WERI-Rb-1 (cell line): ENCODE data around the gene CSK.
"Not testable (repeated sequence)": the region's sequence is repeated elsewhere in the genome, so short reads cannot be mapped to it uniquely, and the experiment has no call there.

Experiments used
- DNase-seq: peaks from one replicate; pipeline ENCODE4 v3.0.0-alpha.2; 2020
- H3K27ac ChIP-seq: fragments of 250-450 bp; sonication (Bioruptor Pico); 2 replicates; pipeline ENCODE4 v1.5.1; 2020; ENCODE audit warnings: mild to moderate bottlenecking, moderate library complexity
- H3K27me3 ChIP-seq: fragments of 250-450 bp; sonication (Bioruptor Pico); 2 replicates; pipeline ENCODE4 v1.5.1; 2021; ENCODE audit warnings: mild to moderate bottlenecking, low read depth, moderate library complexity; ENCODE audit not compliant: insufficient read depth, severe bottlenecking
- H3K36me3 ChIP-seq: fragments of 250-450 bp; sonication (Bioruptor Pico); 2 replicates; pipeline ENCODE4 v1.5.1; 2020; ENCODE audit warnings: mild to moderate bottlenecking, moderate library complexity
- H3K4me3 ChIP-seq: 2 replicates; pipeline ENCODE4 v1.5.1; 2011; ENCODE audit warnings: low read depth, mild to moderate bottlenecking, control low read depth, low read length
- H3K9me3 ChIP-seq: fragments of 250-450 bp; sonication (Bioruptor Pico); 2 replicates; pipeline ENCODE4 v1.5.1; 2021; ENCODE audit warnings: mild to moderate bottlenecking, moderate library complexity; ENCODE audit not compliant: severe bottlenecking
- TF ChIP-seq, protein P1 (sequence below): IDR thresholded peaks from 2 replicates; pipeline ENCODE4 v1.5.1; 2011; ENCODE audit warnings: low read depth, mild to moderate bottlenecking, control low read depth, inconsistent platforms, low read length

CSK gene

DNA sequence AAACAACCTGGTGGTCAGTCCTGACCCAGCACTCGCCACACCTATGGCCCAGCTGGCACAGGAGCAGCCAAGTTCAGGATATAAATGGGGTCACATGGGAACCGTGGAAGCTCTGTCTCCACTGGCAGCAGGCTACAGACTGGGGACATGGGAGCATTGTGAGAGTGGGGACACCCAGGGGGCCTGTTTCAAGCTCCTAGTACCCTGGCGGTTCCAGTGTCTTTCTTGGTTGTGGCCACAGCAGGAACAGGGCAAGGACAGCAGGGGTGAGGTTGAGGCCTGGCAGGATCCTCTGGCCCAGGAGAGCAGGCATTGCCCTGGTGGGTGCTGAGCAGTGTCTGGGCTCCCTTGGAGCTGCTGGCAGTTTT is 1.9 kb downstream of the CSK start:
- peaks cover 35% of the 10 kb centered on the region for H3K36me3 ChIP-seq
- TF ChIP-seq, protein P1, sequence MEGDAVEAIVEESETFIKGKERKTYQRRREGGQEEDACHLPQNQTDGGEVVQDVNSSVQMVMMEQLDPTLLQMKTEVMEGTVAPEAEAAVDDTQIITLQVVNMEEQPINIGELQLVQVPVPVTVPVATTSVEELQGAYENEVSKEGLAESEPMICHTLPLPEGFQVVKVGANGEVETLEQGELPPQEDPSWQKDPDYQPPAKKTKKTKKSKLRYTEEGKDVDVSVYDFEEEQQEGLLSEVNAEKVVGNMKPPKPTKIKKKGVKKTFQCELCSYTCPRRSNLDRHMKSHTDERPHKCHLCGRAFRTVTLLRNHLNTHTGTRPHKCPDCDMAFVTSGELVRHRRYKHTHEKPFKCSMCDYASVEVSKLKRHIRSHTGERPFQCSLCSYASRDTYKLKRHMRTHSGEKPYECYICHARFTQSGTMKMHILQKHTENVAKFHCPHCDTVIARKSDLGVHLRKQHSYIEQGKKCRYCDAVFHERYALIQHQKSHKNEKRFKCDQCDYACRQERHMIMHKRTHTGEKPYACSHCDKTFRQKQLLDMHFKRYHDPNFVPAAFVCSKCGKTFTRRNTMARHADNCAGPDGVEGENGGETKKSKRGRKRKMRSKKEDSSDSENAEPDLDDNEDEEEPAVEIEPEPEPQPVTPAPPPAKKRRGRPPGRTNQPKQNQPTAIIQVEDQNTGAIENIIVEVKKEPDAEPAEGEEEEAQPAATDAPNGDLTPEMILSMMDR, result no peak
- H3K4me3 ChIP-seq, result no peak overlapping the region
- H3K9me3 ChIP-seq, result no peaks in the 10 kb centered on the region
- no peak overlapping the region for H3K27ac ChIP-seq
- no peaks in the 10 kb centered on the region for H3K27me3 ChIP-seq
- DNase-seq, result no peak

DNA sequence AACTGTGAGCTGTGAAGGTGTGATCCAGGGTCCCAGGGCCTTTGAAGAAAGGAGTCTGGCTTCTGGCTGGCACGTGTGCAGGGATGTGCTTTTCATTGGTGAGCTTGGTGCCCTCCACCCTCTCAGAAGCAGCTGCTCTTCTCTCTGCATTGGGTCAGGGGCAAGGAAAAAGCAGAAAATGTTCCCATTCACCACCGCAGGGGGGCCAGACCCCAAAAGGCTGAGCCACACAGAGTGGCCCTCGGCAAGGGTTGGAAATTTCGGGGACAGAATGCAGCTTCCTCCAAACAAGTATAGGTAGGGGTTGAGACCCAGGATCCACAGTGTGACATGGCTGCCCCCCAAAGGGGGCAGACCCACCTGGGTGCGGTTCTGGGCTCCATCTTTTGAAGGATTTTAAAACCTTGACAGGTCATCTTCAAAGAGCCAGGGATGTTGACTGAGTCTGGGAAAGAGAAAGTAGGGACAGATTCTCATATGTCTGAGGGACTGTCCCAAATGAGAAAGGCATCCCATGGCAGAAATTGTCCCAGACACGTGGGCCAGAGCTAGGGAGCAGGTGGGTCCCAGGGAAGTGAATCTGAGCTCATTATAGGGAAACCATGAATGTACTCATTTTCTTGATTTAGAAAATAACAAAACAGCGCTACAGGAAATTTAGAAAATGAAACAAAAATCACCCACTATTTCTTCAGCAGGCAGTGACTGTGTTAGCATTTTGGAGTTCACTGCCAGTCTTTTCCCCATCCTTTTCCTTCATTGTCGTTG is 2.7 kb downstream of the CSK start:
- Histone ChIP-seq H3K27ac (no peak overlapping the region), H3K36me3 (peaks cover 39% of the 10 kb centered on the region), H3K9me3 (no peaks in the 10 kb centered on the region), H3K4me3 (no peak overlapping the region), H3K27me3 (no peaks in the 10 kb centered on the region)
- DNase-seq, result no peak
- TF ChIP-seq, protein P1, result no peak

DNA sequence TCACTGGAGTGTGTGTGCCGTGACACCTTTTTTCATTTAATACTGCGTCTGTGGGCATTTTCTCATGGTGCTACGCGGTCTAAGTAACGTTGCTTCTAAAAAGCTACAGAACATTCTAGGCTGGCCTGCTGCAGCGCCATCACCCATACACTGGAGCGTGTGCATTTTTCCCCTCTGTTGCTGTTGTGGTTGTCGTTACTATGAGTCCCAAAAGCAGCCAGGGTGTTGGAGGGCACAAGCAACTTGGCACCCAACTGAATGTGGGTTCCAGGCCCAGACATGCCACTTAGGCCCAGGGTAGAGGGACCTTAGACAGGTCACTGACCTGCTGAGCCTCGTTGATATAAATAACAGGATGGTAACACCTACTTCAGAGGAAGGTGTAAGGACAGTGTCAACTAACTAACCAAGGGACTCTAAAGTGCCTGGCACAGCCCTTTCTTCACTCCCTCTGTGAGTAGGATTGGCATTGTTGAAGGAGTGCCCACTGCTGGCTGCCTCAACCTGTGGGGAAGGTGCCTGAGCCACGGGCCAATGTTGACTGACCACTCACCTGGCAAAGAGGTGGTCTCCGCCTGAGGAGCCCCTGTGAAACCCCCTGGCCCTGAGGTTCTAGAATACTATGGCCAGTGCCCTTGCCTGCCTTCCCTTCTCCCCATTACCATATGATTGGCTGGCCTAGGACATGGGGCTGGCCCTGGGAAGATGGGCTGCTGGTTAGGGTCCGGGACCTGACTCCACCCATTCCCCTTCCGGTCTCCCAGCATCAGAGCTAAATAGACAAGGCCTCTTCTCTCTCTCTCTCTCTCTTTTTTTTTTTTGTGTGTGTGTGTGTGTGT is 3.5 kb downstream of the CSK start:
- Histone ChIP-seq H3K36me3 (peaks cover 40% of the 10 kb centered on the region), H3K27me3 (no peaks in the 10 kb centered on the region), H3K9me3 (no peaks in the 10 kb centered on the region), H3K27ac (no peak overlapping the region), H3K4me3 (no peak overlapping the region)
- DNase-seq, result no peak
- TF ChIP-seq, protein P1, result no peak

DNA sequence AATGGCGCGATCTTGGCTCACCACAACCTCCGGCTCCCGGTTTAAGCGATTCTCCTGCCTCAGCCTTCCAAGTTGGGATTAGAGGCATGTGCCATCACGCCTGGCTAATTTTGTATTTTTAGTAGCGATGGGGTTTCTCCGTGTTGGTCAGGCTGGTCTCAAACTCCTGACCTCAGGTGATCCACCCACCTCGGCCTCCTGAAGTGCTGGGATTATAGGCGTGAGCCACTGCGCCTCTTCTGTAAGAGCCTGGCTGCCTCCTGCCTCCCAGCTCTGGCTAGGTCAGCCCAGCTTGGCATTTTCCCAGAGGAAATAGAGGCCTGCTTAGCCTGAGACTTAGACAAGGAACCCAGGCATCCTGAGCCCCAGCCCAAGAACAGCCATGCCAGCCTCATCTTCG is 4.2 kb downstream of the CSK start:
- DNase-seq, result peak; percentile 70
- not testable (repeated sequence) for H3K27me3 ChIP-seq, H3K9me3 ChIP-seq, H3K4me3 ChIP-seq
- Histone ChIP-seq H3K36me3 (peaks cover 40% of the 10 kb centered on the region), H3K27ac (peak overlapping the region; percentile 31; the same call in 1 of the 2 replicates)

DNA sequence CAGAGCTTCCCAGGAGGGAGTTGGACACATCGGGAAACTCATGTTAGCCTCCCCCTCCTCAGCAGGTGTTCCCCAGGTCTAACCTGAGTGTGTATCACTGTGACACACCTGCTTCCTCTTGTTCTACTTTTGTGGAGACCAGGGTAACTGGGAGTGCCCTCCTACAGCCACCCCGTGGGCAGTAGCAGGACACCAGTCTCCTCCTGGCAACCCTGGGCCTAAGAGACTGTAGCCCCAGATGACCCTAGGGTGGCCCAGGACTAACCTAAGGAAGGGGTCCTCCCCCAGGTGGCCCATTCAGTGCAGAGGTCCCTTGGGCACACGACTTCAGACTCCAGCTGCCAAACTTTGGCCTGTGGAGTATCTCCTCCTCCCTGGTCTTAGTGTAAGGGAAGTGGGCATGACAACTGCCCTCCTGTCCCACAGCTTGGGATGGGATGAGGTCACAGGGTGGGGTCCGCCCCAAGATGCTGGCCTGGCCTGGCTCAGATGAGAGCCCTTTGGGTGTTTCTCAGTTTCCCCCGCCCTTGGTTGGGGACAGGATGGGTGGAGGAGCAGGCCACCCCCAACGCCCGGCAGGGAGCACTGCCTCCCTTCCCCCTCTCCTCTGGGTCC is 4.8 kb downstream of the CSK start:
- TF ChIP-seq, protein P1, result no peak
- H3K4me3 ChIP-seq, result no peak overlapping the region
- H3K27me3 ChIP-seq, result no peaks in the 10 kb centered on the region
- peak overlapping the region; percentile 31; the same call in 1 of the 2 replicates for H3K27ac ChIP-seq
- H3K36me3 ChIP-seq, result peaks cover 44% of the 10 kb centered on the region
- DNase-seq, result no peak
- no peaks in the 10 kb centered on the region for H3K9me3 ChIP-seq
